Astrocyte (in vitro differentiated cells and primary cell): ENCODE measurements around the gene SEMA4D. TPM values are rescaled to one million over a fixed set of nuclear protein-coding genes. Genes with fewer than 3 reads are reported as not detected.

Experiments
- DNase-seq: peaks from one replicate; pipeline ENCODE4 v3.0.0-alpha.2; 2010; ENCODE audit warnings: low read depth
- FAIRE-seq: peaks from 2 replicates; lab custom pipeline; 2011; peaks lifted over from hg19 to GRCh38; lab: Jason Lieb, UNC
- H2AFZ ChIP-seq: 2 replicates; pipeline ENCODE4 v1.6.0; 2012; ENCODE audit warnings: low read depth, low read length, inconsistent platforms
- H3K27ac ChIP-seq: 2 replicates; pipeline ENCODE4 v1.5.1; 2011; ENCODE audit warnings: low read depth, low read length, inconsistent platforms
- H3K27me3 ChIP-seq: 2 replicates; pipeline ENCODE4 v1.6.0; 2011; ENCODE audit warnings: low read length, inconsistent platforms; ENCODE audit not compliant: insufficient read depth
- H3K36me3 ChIP-seq: 2 replicates; pipeline ENCODE4 v1.5.1; 2011; ENCODE audit warnings: low read length, inconsistent platforms; ENCODE audit not compliant: insufficient read depth
- H3K4me1 ChIP-seq: 2 replicates; pipeline ENCODE4 v1.5.1; 2011; ENCODE audit warnings: low read length, inconsistent platforms; ENCODE audit not compliant: insufficient read depth
- H3K4me2 ChIP-seq: 2 replicates; pipeline ENCODE4 v1.6.0; 2012; ENCODE audit warnings: low read length, inconsistent platforms
- H3K4me3 ChIP-seq: 2 replicates; pipeline ENCODE4 v1.5.1; 2011; ENCODE audit warnings: low read depth, mild to moderate bottlenecking, low read length, inconsistent platforms; ENCODE audit not compliant: insufficient read depth
- H3K79me2 ChIP-seq: 2 replicates; pipeline ENCODE4 v1.6.0; 2012; ENCODE audit warnings: mild to moderate bottlenecking, low read length, inconsistent platforms; ENCODE audit not compliant: insufficient read depth
- H3K9ac ChIP-seq: 2 replicates; pipeline ENCODE4 v1.6.0; 2012; ENCODE audit warnings: mild to moderate bottlenecking, low read length, inconsistent platforms
- H3K9me3 ChIP-seq: 2 replicates; pipeline ENCODE4 v1.5.1; 2012; ENCODE audit warnings: low read depth, mild to moderate bottlenecking, low read length, inconsistent platforms; ENCODE audit not compliant: insufficient read depth
- H4K20me1 ChIP-seq: 2 replicates; pipeline ENCODE4 v1.6.0; 2012; ENCODE audit warnings: low read length, inconsistent platforms; ENCODE audit not compliant: insufficient read depth
- H3K27ac Mint-ChIP-seq: one replicate; pipeline ENCODE4 v1.8.0; 2021; ENCODE audit warnings: mild to moderate bottlenecking, mixed read lengths; ENCODE audit not compliant: unreplicated experiment
- H3K27me3 Mint-ChIP-seq: one replicate; pipeline ENCODE4 v1.8.0; 2021; ENCODE audit warnings: low read depth, mixed read lengths; ENCODE audit not compliant: unreplicated experiment
- H3K36me3 Mint-ChIP-seq: one replicate; pipeline ENCODE4 v1.8.0; 2021; ENCODE audit warnings: low read depth, mixed read lengths; ENCODE audit not compliant: unreplicated experiment
- H3K4me1 Mint-ChIP-seq: one replicate; pipeline ENCODE4 v1.8.0; 2021; ENCODE audit warnings: low read depth, mixed read lengths; ENCODE audit not compliant: unreplicated experiment
- H3K4me3 Mint-ChIP-seq: one replicate; pipeline ENCODE4 v1.8.0; 2021; ENCODE audit warnings: mild to moderate bottlenecking, moderate library complexity, mixed read lengths; ENCODE audit not compliant: unreplicated experiment
- H3K9me3 Mint-ChIP-seq: one replicate; pipeline ENCODE4 v1.8.0; 2021; ENCODE audit warnings: mild to moderate bottlenecking, mixed read lengths; ENCODE audit not compliant: unreplicated experiment
- CTCF ChIP-seq: IDR thresholded peaks from 2 replicates; pipeline ENCODE4 v1.5.1; 2011; ENCODE audit warnings: low read depth, mild to moderate bottlenecking, inconsistent platforms, low read length, moderate library complexity; ENCODE audit not compliant: insufficient read depth
- EZH2 ChIP-seq: IDR thresholded peaks from 2 replicates; pipeline ENCODE4 v1.6.1; 2012; ENCODE audit warnings: mild to moderate bottlenecking, low read length, inconsistent platforms; ENCODE audit not compliant: insufficient read depth
- total RNA-seq: library from RNA; stranded (reverse); gene quantifications from 2 replicates; pipeline ENCODE4 v1.2.1, GENCODE V29; 2021

SEMA4D gene
- total RNA-seq, 1 donor from 2014 or later: 6.2 TPM

GRCh38 chr9:89495824-89496560 is 1.9 kb downstream of the SEMA4D start:
- no peak for FAIRE-seq
- Mint-ChIP-seq H3K27ac (peak overlapping the region; percentile 41), H3K9me3 (peaks cover 2% of the 10 kb centered on the region), H3K4me1 (peaks cover 10% of the 10 kb centered on the region), H3K36me3 (no peaks in the 10 kb centered on the region), H3K27me3 (peaks cover 3% of the 10 kb centered on the region), H3K4me3 (peak overlapping the region; percentile 61)
- H3K9me3 ChIP-seq: peaks cover 2% of the 10 kb centered on the region
- no peak for TF ChIP-seq CTCF
- TF ChIP-seq EZH2: no peak
- no peak overlapping the region for H3K4me3 ChIP-seq
- no peaks in the 10 kb centered on the region for H3K36me3 ChIP-seq
- no peaks in the 10 kb centered on the region for H3K4me1 ChIP-seq
- H4K20me1 ChIP-seq: no peaks in the 10 kb centered on the region
- no peak overlapping the region for H3K9ac ChIP-seq
- DNase-seq: no peak
- H3K27ac ChIP-seq: no peak overlapping the region
- no peaks in the 10 kb centered on the region for H3K79me2 ChIP-seq
- H2AFZ ChIP-seq: no peak overlapping the region
- H3K4me2 ChIP-seq: no peak overlapping the region
- peaks cover 19% of the 10 kb centered on the region for H3K27me3 ChIP-seq

- Mint-ChIP-seq H3K9me3 (peaks cover 2% of the 10 kb centered on the region), H3K27ac (no peak overlapping the region), H3K27me3 (peaks cover 3% of the 10 kb centered on the region), H3K4me1 (peaks cover 5% of the 10 kb centered on the region), H3K4me3 (no peak overlapping the region), H3K36me3 (no peaks in the 10 kb centered on the region)
- Histone ChIP-seq H3K9me3 (peaks cover 2% of the 10 kb centered on the region), H3K27me3 (peaks cover 19% of the 10 kb centered on the region), H3K36me3 (no peaks in the 10 kb centered on the region), H4K20me1 (no peaks in the 10 kb centered on the region), H2AFZ (no peak overlapping the region), H3K27ac (no peak overlapping the region), H3K79me2 (no peaks in the 10 kb centered on the region), H3K9ac (no peak overlapping the region), H3K4me1 (no peaks in the 10 kb centered on the region), H3K4me2 (no peak overlapping the region), H3K4me3 (no peak overlapping the region)
- DNase-seq (no peak), FAIRE-seq (no peak)
- TF ChIP-seq CTCF: no peak
- TF ChIP-seq EZH2: no peak
These were observed 3.7 kb downstream of the SEMA4D start for GRCh38 chr9:89494199-89494598.

GRCh38 chr9:89493671-89494070 is 4.2 kb downstream of the SEMA4D start:
- FAIRE-seq (no peak), DNase-seq (no peak)
- Histone ChIP-seq H3K9ac (no peak overlapping the region), H3K36me3 (no peaks in the 10 kb centered on the region), H3K4me1 (no peaks in the 10 kb centered on the region), H2AFZ (no peak overlapping the region), H3K4me2 (no peak overlapping the region), H3K4me3 (no peak overlapping the region), H3K9me3 (peaks cover 2% of the 10 kb centered on the region), H3K27ac (no peak overlapping the region), H4K20me1 (no peaks in the 10 kb centered on the region), H3K27me3 (peaks cover 19% of the 10 kb centered on the region), H3K79me2 (no peaks in the 10 kb centered on the region)
- no peak for TF ChIP-seq EZH2
- TF ChIP-seq CTCF: no peak
- Mint-ChIP-seq H3K36me3 (no peaks in the 10 kb centered on the region), H3K27me3 (peaks cover 3% of the 10 kb centered on the region), H3K27ac (no peak overlapping the region), H3K9me3 (peaks cover 2% of the 10 kb centered on the region), H3K4me1 (peaks cover 3% of the 10 kb centered on the region), H3K4me3 (no peak overlapping the region)
